Globus pallidus (tissue), 1 donor: ENCODE measurements around the gene LRRC39.
"Not testable (repeated sequence)": the region's sequence is repeated elsewhere in the genome, so short reads cannot be mapped to it uniquely, and the experiment has no call there.

Experiments
- DNase-seq: peaks from one replicate; pipeline ENCODE4 v3.0.0-alpha.2; 2015; ENCODE audit warnings: low spot score

LRRC39 gene

DNA sequence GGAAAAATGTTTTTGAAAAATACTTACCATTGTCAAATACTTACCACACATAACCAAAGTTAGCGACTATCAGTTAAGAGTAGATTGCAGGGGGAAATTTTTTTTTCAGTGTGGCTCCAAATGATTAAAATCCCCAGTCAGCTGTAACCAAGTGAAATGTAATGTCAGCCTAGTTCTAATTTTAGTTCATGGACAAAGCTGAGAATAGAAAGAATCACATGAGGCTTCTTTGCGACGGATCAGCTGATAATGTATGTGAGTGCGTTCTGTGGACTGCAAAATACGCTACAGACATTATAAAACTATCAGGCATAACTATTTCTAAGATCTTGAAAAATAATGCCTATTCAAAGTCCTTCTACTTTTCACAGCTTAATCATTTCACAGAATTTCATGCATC, at the start of gene LRRC39:
LRRC39 (minus strand) TSS at position 166 of the 400 bp plus-strand sequence. CDS start 9,740 bp downstream, outside the sequence.
- no peak for DNase-seq

GRCh38 chr1:100222428-100222827, 44.4 kb upstream of the LRRC39 start:
- no peak for DNase-seq

GRCh38 chr1:100219883-100220282, 41.8 kb upstream of the LRRC39 start:
- DNase-seq = no peak

DNA sequence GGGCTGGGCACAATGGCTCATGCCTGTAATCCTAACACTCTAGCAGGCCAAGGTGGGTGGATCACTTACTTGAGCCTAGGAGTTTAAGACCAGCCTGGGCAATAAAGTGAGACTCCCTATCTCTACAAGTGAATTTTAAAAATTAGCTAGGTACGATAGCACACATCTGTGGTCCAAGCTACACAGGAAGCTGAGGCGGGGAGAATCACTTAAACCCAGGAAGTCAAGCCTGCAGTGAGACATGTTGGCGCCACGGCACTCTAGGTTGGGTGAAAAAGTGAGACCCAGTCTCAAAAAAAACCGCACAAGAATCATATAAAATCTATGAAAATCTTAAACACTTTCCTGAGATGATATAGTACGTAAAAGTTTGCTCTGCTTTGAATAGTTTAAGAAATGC, 41.4 kb upstream of the LRRC39 start:
- DNase-seq = no peak

DNA sequence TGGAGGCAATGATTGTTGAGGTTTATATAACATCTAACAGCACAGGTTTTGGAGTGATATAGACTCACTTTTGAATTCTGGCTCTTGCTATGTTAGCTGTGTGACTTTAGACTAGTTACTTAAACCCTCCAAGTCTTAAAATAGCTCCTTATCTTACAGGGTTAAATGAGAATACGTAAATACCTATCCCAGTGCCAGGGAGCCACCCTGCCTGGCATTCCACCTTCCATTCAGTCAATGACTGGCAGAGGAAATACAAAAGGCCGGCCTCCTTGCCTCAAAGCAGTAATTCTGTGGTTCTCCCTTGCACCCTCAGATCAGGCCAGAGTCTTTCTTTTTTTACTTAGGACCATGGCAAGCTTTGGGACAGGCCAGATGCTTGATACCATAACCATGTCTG, 39.8 kb upstream of the LRRC39 start:
- DNase-seq = no peak

- no peak for DNase-seq
These were observed 37.0 kb upstream of the LRRC39 start for GRCh38 chr1:100215101-100215500.

DNA sequence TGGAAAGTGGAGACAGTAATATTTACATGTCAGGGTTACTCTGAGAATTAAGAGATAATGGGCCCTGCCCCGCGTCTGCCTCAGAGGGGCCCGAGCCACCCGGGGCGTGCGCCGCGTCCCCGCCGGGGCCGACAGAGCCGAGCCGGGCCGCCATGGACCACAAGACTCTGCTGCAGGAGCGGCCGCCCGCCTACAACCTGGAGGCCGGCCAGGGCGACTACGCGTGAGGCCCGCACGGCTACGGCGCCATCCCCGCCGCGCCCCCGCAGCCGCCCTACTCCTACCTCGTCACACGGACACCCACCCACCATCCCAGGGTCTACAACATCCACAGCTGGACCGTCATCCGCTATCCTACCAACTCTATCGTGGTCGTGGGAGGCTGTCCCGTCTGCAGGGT, 35.1 kb upstream of the LRRC39 start:
- DNase-seq = no peak

DNA sequence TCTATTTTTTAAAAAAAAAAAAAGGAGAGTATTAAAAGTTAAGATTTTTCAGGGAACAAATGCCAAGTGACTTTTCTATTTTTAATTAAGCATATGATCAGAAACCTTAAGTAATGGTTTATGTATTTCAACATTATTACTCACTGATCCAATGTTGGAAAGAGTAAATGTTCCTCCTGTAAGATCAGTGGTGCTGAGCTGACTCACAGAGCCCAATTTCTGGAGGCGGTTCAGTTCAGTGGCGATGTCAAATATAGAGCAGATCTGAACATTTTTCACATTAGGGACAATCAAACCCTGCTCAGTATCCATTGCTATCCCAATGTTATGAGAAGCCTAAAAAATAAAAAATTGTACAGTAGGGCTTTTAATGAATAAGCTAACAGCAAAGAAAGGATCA, 28.2 kb upstream of the LRRC39 start:
- no peak for DNase-seq

GRCh38 chr1:100205593-100205992, 27.5 kb upstream of the LRRC39 start:
- not testable (repeated sequence) for DNase-seq

- DNase-seq = not testable (repeated sequence)
These were observed 27.0 kb upstream of the LRRC39 start for GRCh38 chr1:100205103-100205502.

DNA sequence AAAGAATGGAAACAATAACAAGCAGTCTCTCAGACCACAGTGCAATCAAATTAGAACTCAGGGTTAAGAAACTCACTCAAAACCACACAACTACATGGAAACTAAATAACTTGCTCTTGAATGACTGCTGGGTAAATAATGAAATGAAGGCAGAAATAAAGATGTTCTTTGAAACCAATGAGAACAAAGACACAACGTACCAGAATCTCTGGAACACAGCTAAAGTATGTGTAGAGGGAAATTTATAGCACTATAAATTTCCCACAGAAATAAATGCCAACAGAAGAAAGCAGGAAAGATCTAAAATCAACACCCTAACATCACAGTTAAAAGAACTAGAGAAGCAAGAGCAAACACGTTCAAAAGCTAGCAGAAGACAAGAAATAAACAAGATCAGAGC, 24.6 kb upstream of the LRRC39 start:
- not testable (repeated sequence) for DNase-seq

GRCh38 chr1:100200060-100200459, 22.0 kb upstream of the LRRC39 start:
- DNase-seq = not testable (repeated sequence)

DNA sequence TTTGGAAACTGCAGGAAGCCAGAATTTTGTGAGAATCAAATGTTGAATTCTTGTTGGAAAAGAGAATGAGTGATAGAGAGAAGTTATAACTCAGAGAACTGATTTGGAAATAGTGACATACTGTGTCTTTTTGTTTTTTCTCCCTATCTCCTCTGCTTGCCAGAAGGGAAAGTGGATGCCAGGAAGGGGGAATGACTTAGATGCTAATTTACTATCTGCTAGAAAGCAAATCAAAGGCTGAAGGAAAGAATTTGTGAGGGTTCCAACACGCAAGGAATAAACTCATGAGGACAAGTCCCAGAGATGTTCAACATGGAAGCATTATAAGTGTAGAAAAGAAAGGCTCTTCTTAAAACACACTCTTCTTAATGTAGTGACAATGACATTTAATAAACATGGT, 20.5 kb upstream of the LRRC39 start:
- no peak for DNase-seq

- DNase-seq = peak; percentile 84
These were observed 10.6 kb upstream of the LRRC39 start for GRCh38 chr1:100188617-100189016.

GRCh38 chr1:100187912-100188311, 9.9 kb upstream of the LRRC39 start:
- peak; percentile 29 for DNase-seq

- no peak for DNase-seq
These were observed 6.5 kb upstream of the LRRC39 start for GRCh38 chr1:100184536-100184935.

- no peak for DNase-seq
These were observed 5.3 kb upstream of the LRRC39 start for GRCh38 chr1:100183370-100183769.

GRCh38 chr1:100177295-100178041, 588 bp downstream of the LRRC39 start:
- no peak for DNase-seq

DNA sequence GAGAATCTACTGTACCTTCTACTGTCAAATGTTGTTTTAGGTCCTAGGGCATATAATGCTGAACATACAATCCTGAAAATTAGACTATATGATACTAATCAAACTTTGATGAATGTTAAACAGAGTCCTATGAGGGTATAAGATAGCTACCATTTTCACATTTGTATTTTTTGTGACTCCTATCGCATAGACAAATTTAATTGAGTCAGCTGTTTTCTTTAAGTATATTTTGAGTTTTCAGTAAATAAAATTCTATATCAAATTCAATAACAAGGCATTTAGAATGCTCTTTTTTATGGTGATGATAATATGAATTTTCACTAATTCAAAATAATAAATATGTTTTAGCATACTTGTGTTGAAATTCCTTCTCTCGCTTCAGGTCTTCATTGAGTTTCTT, 10.0 kb downstream of the LRRC39 start:
- DNase-seq = no peak

GRCh38 chr1:100164702-100165101, 13.4 kb downstream of the LRRC39 start:
- no peak for DNase-seq

DNA sequence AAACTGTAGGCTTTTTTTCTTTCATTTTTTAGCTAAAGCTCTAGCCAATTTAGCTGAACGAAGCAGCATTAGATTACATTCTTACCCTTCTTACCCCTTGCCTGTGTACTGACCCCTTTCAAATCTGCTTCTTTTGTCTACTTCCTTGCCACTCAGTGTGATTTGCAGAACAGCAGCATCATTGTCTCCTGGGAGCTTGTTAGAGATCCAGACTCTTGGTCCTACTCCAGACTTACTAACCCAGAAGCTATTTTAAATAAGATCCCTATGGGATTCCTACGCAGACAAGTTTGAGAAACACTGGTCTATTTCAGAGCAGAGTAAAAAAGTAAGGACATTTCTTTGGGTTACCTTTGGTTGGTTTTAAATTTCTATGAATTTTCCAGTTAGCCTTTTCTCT, 13.8 kb downstream of the LRRC39 start:
- DNase-seq = peak; percentile 41

DNA sequence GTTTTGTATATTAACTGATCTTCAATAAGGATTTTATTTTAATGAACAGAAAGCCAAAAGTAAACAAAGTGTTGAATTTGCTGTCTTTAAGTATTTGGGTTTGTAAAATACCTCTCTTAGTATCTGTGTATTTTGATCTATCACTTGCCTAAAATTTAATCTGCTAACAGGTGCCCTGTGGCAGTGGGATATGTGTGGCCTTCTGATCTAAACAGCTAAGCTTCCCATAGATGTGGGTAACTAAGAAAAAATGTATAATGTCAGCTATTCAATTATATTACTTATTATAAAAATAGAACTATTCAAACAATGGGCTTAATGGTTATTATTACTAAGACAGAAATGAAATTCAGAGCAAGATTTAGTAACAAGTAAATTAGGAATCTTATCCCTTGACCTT, 15.2 kb downstream of the LRRC39 start:
- DNase-seq = no peak

- peak; percentile 7 for DNase-seq
These were observed 25.8 kb downstream of the LRRC39 start for GRCh38 chr1:100152271-100152670.

DNA sequence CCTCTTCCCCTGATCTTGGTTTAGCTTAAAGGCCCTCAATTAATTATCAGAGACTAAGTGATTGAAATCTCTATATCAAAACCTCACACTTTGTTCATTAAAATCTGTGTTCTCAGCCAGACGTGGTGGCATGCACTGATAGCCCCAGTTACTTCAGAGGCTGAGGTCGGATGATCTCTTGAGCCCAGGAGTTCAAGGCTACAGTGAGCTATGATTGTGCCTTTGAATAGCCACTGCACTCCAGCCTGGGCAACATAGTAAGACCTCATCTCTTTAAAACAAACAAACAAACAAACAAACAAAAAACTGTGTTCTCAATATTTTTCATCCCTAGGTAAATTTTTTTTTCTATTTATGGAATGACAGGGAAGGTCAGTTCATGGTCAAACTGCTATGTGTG, 26.4 kb downstream of the LRRC39 start:
- DNase-seq = no peak
